Measurements from ENCODE around the gene ELAC2. TPM values are rescaled to one million over a fixed set of nuclear protein-coding genes. Genes with fewer than 3 reads are reported as not detected.

The ELAC2 gene
- total and polyA plus RNA-seq, 2 donors (not counting 1 experiment from before 2014, with no cell fraction given), result 58.1 to 79.4 TPM

GRCh38 chr17:13036751-13037150, 18.9 kb upstream of the ELAC2 start:
- no peak for ATAC-seq (ENCODE audit: low read depth)
- POLR2A ChIA-PET, result interaction anchor here (0.7 kb wide), 1 partner anchor 71 kb away, joined by 3 read pairs; no protein-coding TSS in a partner anchor
- Histone ChIP-seq H3K36me3 (replicated peaks in 1 of 2; ENCODE audit: control extremely low read depth in 1 of 2, control insufficient read depth in 1 of 2, extremely low read depth in 1 of 2, insufficient read depth in 2 of 2, low read length in 1 of 2) (no peaks in the 10 kb centered on the region), H3K4me3 (ENCODE audit: control extremely low read depth in 1 of 5, extremely low read depth in 1 of 5, insufficient read depth in 1 of 5, low read depth in 2 of 5, low read length in 4 of 5) (no peak overlapping the region), H3K27me3 (replicated peaks in 1 of 4; ENCODE audit: control extremely low read depth in 1 of 4, control insufficient read depth in 3 of 4, insufficient read depth in 4 of 4, low read length in 3 of 4) (peaks cover 0 to 2% (median 0%) of the 10 kb centered on the region in 4 experiments), H3K9ac (ENCODE audit: low read length) (no peak overlapping the region), H3K27ac (ENCODE audit: low read length in 2 of 2) (no peak overlapping the region), H4K20me1 (ENCODE audit: control insufficient read depth, insufficient read depth, low read length, poor library complexity, severe bottlenecking) (no peaks in the 10 kb centered on the region), H3K4me2 (replicated peaks; ENCODE audit: low read depth, low read length, poor library complexity, severe bottlenecking) (no peak overlapping the region), H3K4me1 (ENCODE audit: control insufficient read depth in 2 of 2, insufficient read depth in 2 of 2, low read length in 2 of 2) (peaks cover 0 to 5% of the 10 kb centered on the region in 2 donors), H3K79me2 (ENCODE audit: control insufficient read depth, insufficient read depth, low read length) (no peaks in the 10 kb centered on the region), H3K9me3 (ENCODE audit: control extremely low read depth in 1 of 3, control insufficient read depth in 2 of 3, insufficient read depth in 1 of 3, low read length in 2 of 3) (peaks cover 0 to 6% (median 0%) of the 10 kb centered on the region in 3 donors), H2AFZ (ENCODE audit: insufficient read depth, low read depth, low read length, poor library complexity, severe bottlenecking) (no peak overlapping the region)
- H3K27ac Mint-ChIP-seq, result no peak overlapping the region
- TF ChIP-seq CTCF (IDR thresholded peaks at IDR 0.05) (no peak), EZH2 (IDR thresholded peaks at IDR 0.05; ENCODE audit: borderline replicate concordance, insufficient read depth, low read depth, low read length, poor library complexity, severe bottlenecking) (no peak)
- peaks cover 35% of the 10 kb centered on the region for H3K27me3 Mint-ChIP-seq
- intact Hi-C loops (cut with micrococcal nuclease), result no loop called here
- CTCF ChIA-PET, result no interaction called here
- DNase-seq, result no peak
- peaks cover 3% of the 10 kb centered on the region for H3K4me1 Mint-ChIP-seq
- no peaks in the 10 kb centered on the region for H3K9me3 Mint-ChIP-seq (ENCODE audit: insufficient read depth)
- H3K4me3 Mint-ChIP-seq, result no peak overlapping the region

GRCh38 chr17:13035420-13035819, 17.6 kb upstream of the ELAC2 start:
- no peak overlapping the region for H3K4me2 ChIP-seq (replicated peaks; ENCODE audit: low read depth, low read length, poor library complexity, severe bottlenecking)
- POLR2A ChIA-PET, result no interaction called here
- H3K36me3 ChIP-seq (replicated peaks in 1 of 2; ENCODE audit: control extremely low read depth in 1 of 2, control insufficient read depth in 1 of 2, extremely low read depth in 1 of 2, insufficient read depth in 2 of 2, low read length in 1 of 2), result no peaks in the 10 kb centered on the region
- DNase-seq, result no peak
- H3K9me3 Mint-ChIP-seq (ENCODE audit: insufficient read depth), result no peaks in the 10 kb centered on the region
- H3K4me1 ChIP-seq (ENCODE audit: control insufficient read depth in 2 of 2, insufficient read depth in 2 of 2, low read length in 2 of 2), result peaks cover 0 to 5% of the 10 kb centered on the region in 2 donors
- no CpG with 5 or more reads among the region's 1 CpG for WGBS (ENCODE audit: insufficient coverage)
- peaks cover 6% of the 10 kb centered on the region for H3K4me1 Mint-ChIP-seq
- no peak for TF ChIP-seq EZH2 (IDR thresholded peaks at IDR 0.05; ENCODE audit: borderline replicate concordance, insufficient read depth, low read depth, low read length, poor library complexity, severe bottlenecking)
- CTCF ChIA-PET, result no interaction called here
- peaks cover 23% of the 10 kb centered on the region for H3K27me3 Mint-ChIP-seq
- H3K4me3 ChIP-seq (ENCODE audit: control extremely low read depth in 1 of 5, extremely low read depth in 1 of 5, insufficient read depth in 1 of 5, low read depth in 2 of 5, low read length in 4 of 5), result no peak overlapping the region
- no peaks in the 10 kb centered on the region for H3K79me2 ChIP-seq (ENCODE audit: control insufficient read depth, insufficient read depth, low read length)
- no peak overlapping the region for H2AFZ ChIP-seq (ENCODE audit: insufficient read depth, low read depth, low read length, poor library complexity, severe bottlenecking)
- ATAC-seq (ENCODE audit: low read depth), result no peak
- H4K20me1 ChIP-seq (ENCODE audit: control insufficient read depth, insufficient read depth, low read length, poor library complexity, severe bottlenecking), result no peaks in the 10 kb centered on the region
- no peak overlapping the region for H3K9ac ChIP-seq (ENCODE audit: low read length)
- intact Hi-C loops (cut with micrococcal nuclease), result no loop called here
- peaks cover 0 to 6% (median 0%) of the 10 kb centered on the region in 3 donors for H3K9me3 ChIP-seq (ENCODE audit: control extremely low read depth in 1 of 3, control insufficient read depth in 2 of 3, insufficient read depth in 1 of 3, low read length in 2 of 3)
- H3K4me3 Mint-ChIP-seq, result no peak overlapping the region
- no peaks in the 10 kb centered on the region for H3K27me3 ChIP-seq (replicated peaks in 1 of 4; ENCODE audit: control extremely low read depth in 1 of 4, control insufficient read depth in 3 of 4, insufficient read depth in 4 of 4, low read length in 3 of 4)
- no peak overlapping the region for H3K27ac ChIP-seq (ENCODE audit: low read length in 2 of 2)
- no peak overlapping the region for H3K27ac Mint-ChIP-seq

Data from B cell (primary cell).